Uterus (tissue), 2 donors: ENCODE measurements around the gene PLEKHG4B.

Experiments used
- POLR2A ChIP-seq, 2 donors: fragments of 450-650 bp; IDR thresholded peaks; one replicate each; pipeline ENCODE4 v1.6.1; 2016; ENCODE audit warnings: antibody characterized with exemption in 2 of 2, mild to moderate bottlenecking in 1 of 2, moderate library complexity in 1 of 2
- TF ChIP-seq, protein P1 (sequence below), 4 experiments: fragments of 200-600 bp in 2 of 4; fragments of 450-650 bp in 2 of 4; sonication (generic) in 2 of 4; IDR thresholded peaks; one replicate each; pipeline ENCODE4 v1.5.1; 2016 to 2019; ENCODE audit warnings: antibody characterized with exemption in 4 of 4, mild to moderate bottlenecking in 2 of 4, moderate library complexity in 1 of 4

DNA sequence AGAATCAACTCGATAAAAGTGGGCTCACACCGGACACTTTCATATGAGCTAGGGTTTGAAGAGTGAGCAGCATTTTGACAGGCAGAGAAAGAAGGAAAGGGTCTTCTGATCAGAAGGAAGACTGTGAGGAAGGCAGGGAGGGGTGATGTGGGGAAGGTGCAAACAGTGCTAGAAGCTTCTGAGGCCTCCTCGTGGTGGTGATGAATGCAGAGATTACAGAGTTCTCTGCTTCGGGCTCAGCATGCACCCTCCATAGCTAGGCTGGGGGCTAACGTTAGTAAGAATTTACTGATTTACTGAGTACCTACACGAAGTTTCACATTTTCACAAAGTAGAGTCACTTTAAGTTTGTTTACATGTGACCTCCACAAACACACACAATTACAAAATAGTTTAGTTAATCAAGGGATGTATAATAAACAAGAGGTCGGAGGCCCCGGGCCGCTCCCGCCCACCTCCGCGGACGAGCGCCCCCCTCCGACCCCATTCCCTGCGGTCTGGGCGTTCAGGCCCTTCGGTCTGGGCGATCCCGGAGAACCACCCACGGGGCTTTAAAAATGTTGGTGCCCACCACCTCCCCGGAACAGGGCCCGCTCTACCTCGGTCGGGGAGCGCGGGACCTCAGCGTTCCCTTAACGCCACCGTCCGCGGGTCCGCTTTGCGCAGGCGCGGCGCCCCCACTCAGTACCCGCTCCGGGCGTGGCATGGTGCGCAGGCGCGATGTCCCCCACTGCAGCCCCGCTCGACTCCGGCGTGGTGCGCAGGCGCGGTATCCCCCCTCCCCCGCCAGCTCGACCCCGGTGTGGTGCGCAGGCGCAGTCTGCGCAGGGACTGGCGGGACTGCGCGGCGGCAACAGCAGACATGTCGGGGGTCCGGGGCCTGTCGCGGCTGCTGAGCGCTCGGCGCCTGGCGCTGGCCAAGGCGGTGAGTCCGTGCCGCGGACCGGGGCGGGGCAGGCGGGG lies 125.8 kb downstream of the PLEKHG4B start, which contains the start of the genes CCDC127 and SDHA:
- TF ChIP-seq, protein P1, sequence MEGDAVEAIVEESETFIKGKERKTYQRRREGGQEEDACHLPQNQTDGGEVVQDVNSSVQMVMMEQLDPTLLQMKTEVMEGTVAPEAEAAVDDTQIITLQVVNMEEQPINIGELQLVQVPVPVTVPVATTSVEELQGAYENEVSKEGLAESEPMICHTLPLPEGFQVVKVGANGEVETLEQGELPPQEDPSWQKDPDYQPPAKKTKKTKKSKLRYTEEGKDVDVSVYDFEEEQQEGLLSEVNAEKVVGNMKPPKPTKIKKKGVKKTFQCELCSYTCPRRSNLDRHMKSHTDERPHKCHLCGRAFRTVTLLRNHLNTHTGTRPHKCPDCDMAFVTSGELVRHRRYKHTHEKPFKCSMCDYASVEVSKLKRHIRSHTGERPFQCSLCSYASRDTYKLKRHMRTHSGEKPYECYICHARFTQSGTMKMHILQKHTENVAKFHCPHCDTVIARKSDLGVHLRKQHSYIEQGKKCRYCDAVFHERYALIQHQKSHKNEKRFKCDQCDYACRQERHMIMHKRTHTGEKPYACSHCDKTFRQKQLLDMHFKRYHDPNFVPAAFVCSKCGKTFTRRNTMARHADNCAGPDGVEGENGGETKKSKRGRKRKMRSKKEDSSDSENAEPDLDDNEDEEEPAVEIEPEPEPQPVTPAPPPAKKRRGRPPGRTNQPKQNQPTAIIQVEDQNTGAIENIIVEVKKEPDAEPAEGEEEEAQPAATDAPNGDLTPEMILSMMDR (IDR thresholded peaks at IDR 0.05), result peak in 3 of 4 experiments; percentile 38 to 47 (median 40)
- peak; percentile 93 to 96 for TF ChIP-seq POLR2A (IDR thresholded peaks at IDR 0.05)
